Tibial artery (tissue), 4 donors: ENCODE results near the gene CTNNA2.

Source experiments
- DNase-seq, 2 donors: peaks; one replicate each; pipeline ENCODE4 v3.0.0-alpha.2; 2019
- H3K27ac ChIP-seq, 2 donors: fragments of 200-600 bp; sonication (generic) in 1 of 2; 1 replicate in 1 of 2; 2 replicates in 1 of 2; pipeline ENCODE4 v1.5.1; 2018 to 2019; ENCODE audit warnings: mild to moderate bottlenecking in 1 of 2
- H3K27me3 ChIP-seq, 2 donors: fragments of 200-600 bp; sonication (generic) in 1 of 2; one replicate each; pipeline versions ENCODE4 v1.5.1 to v1.6.0; 2016 to 2019
- H3K36me3 ChIP-seq, 3 donors: fragments of 200-600 bp; sonication (generic) in 2 of 3; one replicate each; pipeline ENCODE4 v1.5.1; 2016 to 2019; ENCODE audit warnings: mild to moderate bottlenecking in 2 of 3
- H3K4me1 ChIP-seq, 4 donors: fragments of 200-600 bp; sonication (generic) in 2 of 4; 1 replicate in 3 of 4; 2 replicates in 1 of 4; pipeline ENCODE4 v1.5.1; 2016 to 2019
- H3K4me3 ChIP-seq, 2 donors: fragments of 200-600 bp; sonication (generic) in 1 of 2; 1 replicate in 1 of 2; 2 replicates in 1 of 2; pipeline ENCODE4 v1.5.1; 2018 to 2019; ENCODE audit warnings: mild to moderate bottlenecking in 2 of 2
- H3K9me3 ChIP-seq, 3 donors: fragments of 200-600 bp; sonication (generic) in 1 of 3; one replicate each; pipeline ENCODE4 v1.5.1; 2016 to 2019
- CTCF ChIP-seq, 2 experiments: fragments of 200-600 bp in 1 of 2; fragments of 450-650 bp in 1 of 2; IDR thresholded peaks; one replicate each; pipeline ENCODE4 v1.5.1; 2017 to 2019; ENCODE audit warnings: antibody characterized with exemption in 2 of 2, mild to moderate bottlenecking in 1 of 2, moderate library complexity in 1 of 2
- intact Hi-C: fragments of 100-400 bp; cut with DNase I; formaldehyde crosslinking; loops from one replicate; pipeline ENCODE4 v1.15.0; 2023; ENCODE audit warnings: low total_unique reads

Gene CTNNA2

DNA sequence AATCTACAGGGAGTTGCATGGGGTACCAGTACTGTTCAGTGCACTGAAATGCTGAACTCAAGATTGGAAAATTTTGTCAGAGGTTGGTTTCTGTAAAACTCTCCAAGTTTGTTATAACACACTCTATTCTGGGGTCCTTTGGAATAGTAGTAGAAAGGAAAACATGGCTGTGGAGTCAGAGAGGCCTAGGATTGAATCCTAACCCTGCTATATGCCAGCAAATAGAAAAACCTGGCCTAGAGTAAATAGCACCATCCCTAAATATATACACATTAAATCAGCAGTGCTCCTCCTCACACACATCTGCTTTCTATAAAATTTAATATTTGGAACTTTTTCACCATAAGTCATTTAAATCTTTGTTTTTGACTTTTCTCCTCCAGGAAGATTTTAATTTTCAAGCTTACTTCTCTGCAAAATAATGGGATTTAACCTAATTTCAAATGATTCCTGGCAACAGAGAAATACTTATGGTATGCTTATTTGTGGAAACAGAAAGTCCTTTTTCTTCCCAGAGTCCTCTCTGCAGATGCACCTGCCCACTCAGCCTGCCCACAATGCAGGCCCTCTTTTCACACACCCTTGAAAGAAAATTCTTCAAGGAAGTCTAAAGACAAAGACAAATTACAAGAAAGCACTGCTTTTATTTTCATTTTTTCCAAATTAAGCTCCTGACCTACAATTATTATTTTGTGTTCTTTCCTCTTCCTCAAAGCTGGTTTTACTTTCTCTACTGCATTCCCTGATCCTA is 989.2 kb downstream of the CTNNA2 start:
- Histone ChIP-seq H3K4me3 (no peak overlapping the region), H3K36me3 (no peaks in the 10 kb centered on the region), H3K27me3 (no peaks in the 10 kb centered on the region), H3K27ac (no peak overlapping the region), H3K9me3 (no peaks in the 10 kb centered on the region), H3K4me1 (no peaks in the 10 kb centered on the region)
- no peak for TF ChIP-seq CTCF (IDR thresholded peaks at IDR 0.05)
- intact Hi-C loops, result no loop called here
- DNase-seq, result no peak

DNA sequence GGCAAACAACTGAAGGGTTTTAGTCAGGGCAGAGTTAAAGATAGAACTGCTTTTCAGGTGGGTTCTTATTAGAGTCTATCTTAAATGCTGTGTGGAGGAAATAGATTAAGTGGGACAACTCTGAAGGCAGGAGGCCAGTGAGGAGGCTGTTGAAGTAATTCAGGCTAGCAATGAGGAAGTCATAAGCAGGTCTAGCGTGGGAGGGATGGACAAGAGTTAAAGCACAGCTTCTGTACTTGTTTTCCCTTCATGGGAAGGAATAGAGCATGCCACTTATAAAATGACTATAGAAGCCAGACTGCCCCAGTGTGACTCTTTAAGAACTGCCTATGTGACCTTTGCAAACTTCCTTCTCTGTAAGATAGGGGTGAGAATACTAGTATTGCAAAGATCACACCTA is 993.7 kb downstream of the CTNNA2 start:
- intact Hi-C loops, result no loop called here
- Histone ChIP-seq H3K27ac (no peak overlapping the region), H3K9me3 (no peaks in the 10 kb centered on the region), H3K27me3 (no peaks in the 10 kb centered on the region), H3K36me3 (no peaks in the 10 kb centered on the region), H3K4me3 (no peak overlapping the region), H3K4me1 (no peaks in the 10 kb centered on the region)
- no peak for TF ChIP-seq CTCF (IDR thresholded peaks at IDR 0.05)
- no peak for DNase-seq

GRCh38 chr2:80510716-80511115 is 997.9 kb downstream of the CTNNA2 start:
- no peaks in the 10 kb centered on the region for H3K4me1 ChIP-seq
- no peak overlapping the region for H3K27ac ChIP-seq
- DNase-seq, result no peak
- H3K9me3 ChIP-seq, result no peaks in the 10 kb centered on the region
- no peak overlapping the region for H3K4me3 ChIP-seq
- no peaks in the 10 kb centered on the region for H3K27me3 ChIP-seq
- intact Hi-C loops, result no loop called here
- H3K36me3 ChIP-seq, result no peaks in the 10 kb centered on the region
- TF ChIP-seq CTCF (IDR thresholded peaks at IDR 0.05), result no peak

DNA sequence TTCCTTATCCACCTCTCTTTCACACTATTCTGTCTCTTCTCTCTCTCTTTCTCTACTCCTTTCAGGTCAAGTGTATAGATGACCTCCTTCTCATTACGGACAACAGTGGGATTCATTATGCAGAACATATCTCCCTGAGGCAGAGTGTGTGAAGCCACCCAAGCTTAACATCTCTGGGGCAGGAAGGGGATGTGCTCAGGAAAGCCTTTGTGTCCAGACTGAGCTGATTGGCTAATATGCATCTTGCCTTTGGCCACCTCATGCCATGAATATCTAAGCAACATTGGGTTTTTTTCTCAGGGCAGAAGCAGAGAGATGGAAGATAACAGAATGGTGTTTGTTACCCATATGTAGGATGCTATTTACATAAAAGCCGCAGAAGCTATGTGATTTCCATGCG is 1003.1 kb downstream of the CTNNA2 start:
- DNase-seq, result no peak
- no peaks in the 10 kb centered on the region for H3K36me3 ChIP-seq
- intact Hi-C loops, result no loop called here
- H3K9me3 ChIP-seq, result no peaks in the 10 kb centered on the region
- H3K4me3 ChIP-seq, result no peak overlapping the region
- H3K27me3 ChIP-seq, result no peaks in the 10 kb centered on the region
- TF ChIP-seq CTCF (IDR thresholded peaks at IDR 0.05), result no peak
- H3K27ac ChIP-seq, result no peak overlapping the region
- H3K4me1 ChIP-seq, result no peaks in the 10 kb centered on the region

- no peak for TF ChIP-seq CTCF (IDR thresholded peaks at IDR 0.05)
These were observed 1004.5 kb downstream of the CTNNA2 start for GRCh38 chr2:80517316-80517715.

More at GRCh38 chr2:80517316-80517715, 1004.5 kb downstream of the CTNNA2 start:
- Histone ChIP-seq H3K4me3 (no peak overlapping the region), H3K9me3 (no peaks in the 10 kb centered on the region), H3K4me1 (no peaks in the 10 kb centered on the region), H3K36me3 (no peaks in the 10 kb centered on the region), H3K27ac (no peak overlapping the region), H3K27me3 (no peaks in the 10 kb centered on the region)
- intact Hi-C loops, result no loop called here
- DNase-seq, result no peak
